PC-3 (cell line): ENCODE measurements around the gene RTP4.

ENCODE experiments used
- CTCF ChIP-seq: fragments of 300-600 bp; sonication (generic); conservative IDR thresholded peaks from 2 replicates; pipeline ENCODE4 v1.5.1; 2017; ENCODE audit warnings: antibody characterized with exemption, low read depth, mild to moderate bottlenecking, low read length
- EZH2 ChIP-seq: fragments of 300-600 bp; sonication (generic); IDR thresholded peaks from one replicate; pipeline ENCODE4 v1.6.1; 2017; ENCODE audit warnings: antibody characterized with exemption, mild to moderate bottlenecking, low read length; ENCODE audit not compliant: unreplicated experiment
- EZH2phosphoT487 ChIP-seq: fragments of 300-600 bp; sonication (generic); IDR thresholded peaks from 2 replicates; pipeline ENCODE4 v1.6.1; 2018; ENCODE audit warnings: mild to moderate bottlenecking, antibody characterized with exemption, low read length, borderline replicate concordance

DNA sequence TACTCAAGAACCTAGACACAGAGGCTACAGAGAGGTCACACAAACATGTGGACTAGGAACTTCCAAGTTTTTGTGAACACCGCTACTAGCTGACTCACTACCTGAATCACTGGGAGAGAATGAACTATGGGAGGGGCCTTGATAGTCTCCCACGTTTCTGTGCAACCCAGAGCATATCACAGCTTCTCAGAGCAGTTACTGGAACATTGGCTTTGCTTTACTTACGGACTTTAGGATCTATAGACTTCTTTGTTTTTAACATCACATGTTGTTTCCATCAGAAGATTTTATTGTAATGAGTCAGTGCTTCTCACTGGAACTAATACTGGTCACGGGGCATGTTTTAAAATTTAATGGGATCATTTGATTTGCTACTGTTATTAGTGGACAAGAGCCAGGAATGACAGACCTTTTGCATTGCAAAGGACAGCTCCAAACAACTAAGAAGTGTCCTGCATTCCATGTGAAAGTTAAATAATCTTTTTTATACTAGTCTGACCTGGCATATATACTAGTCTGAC, 35.6 kb downstream of the RTP4 start:
- TF ChIP-seq CTCF (no peak), EZH2 (no peak), EZH2phosphoT487 (no peak)
